Ovary (tissue), 9 donors: Measurements from ENCODE around the gene CBX8. TPM values are rescaled to one million over a fixed set of nuclear protein-coding genes. Genes with fewer than 3 reads are reported as not detected.

Source experiments
- DNase-seq, 5 donors: peaks; one replicate each; pipeline ENCODE4 v3.0.0-alpha.2; 2019 to 2020
- H3K27ac ChIP-seq, 2 donors: fragments of 200-600 bp; one replicate each; pipeline versions ENCODE4 v1.5.1 to v1.8.0; 2019 to 2022
- H3K27me3 ChIP-seq: fragments of 200-600 bp; one replicate; pipeline ENCODE4 v1.8.0; 2022
- H3K36me3 ChIP-seq: fragments of 200-600 bp; sonication (generic); one replicate; pipeline ENCODE4 v1.5.1; 2019
- H3K4me1 ChIP-seq: one replicate; pipeline ENCODE4 v1.8.1; 2013; ENCODE audit warnings: mild to moderate bottlenecking, moderate library complexity; ENCODE audit not compliant: insufficient read depth
- H3K4me3 ChIP-seq: fragments of 200-600 bp; sonication (generic); one replicate; pipeline ENCODE4 v1.5.1; 2017
- H3K9me3 ChIP-seq, 2 donors: fragments of 200-600 bp in 1 of 2; sonication (generic) in 1 of 2; one replicate each; pipeline versions ENCODE4 v1.5.1 to v1.8.1; 2013 to 2019; ENCODE audit warnings: mild to moderate bottlenecking in 1 of 2, moderate library complexity in 1 of 2
- EP300 ChIP-seq: sonication (generic); formaldehyde crosslinking; IDR thresholded peaks from one replicate; pipeline ENCODE4 v1.6.1; 2017; ENCODE audit warnings: antibody characterized with exemption
- POLR2A ChIP-seq: fragments of 450-650 bp; IDR thresholded peaks from one replicate; pipeline ENCODE4 v1.6.1; 2017; ENCODE audit warnings: antibody characterized with exemption, mild to moderate bottlenecking, moderate library complexity
- WGBS, 3 donors: extraction: QIAGEN DNeasy Blood & Tissue Kit in 1 of 3; methylation state at CpG; one replicate each; pipeline versions ENCODE4 v1.1.5 to v1.1.7; 2013 to 2017; 5-methylcytosine and 5-hydroxymethylcytosine counted together
- intact Hi-C, 4 donors: fragments of 100-400 bp; cut with DNase I; formaldehyde crosslinking; loops; one replicate each; pipeline versions ENCODE4 v1.11.0 to v1.15.1; 2022 to 2023
- polyA plus RNA-seq, 2 donors: library from polyadenylated mRNA; stranded (reverse); fragments of 200-250 nt in 1 of 2; fragments of 350-450 nt in 1 of 2; fragmentation: Illumina TruSeq in 1 of 2; extraction: RNeasy Lipid Tissue Mini Kit (QIAGEN cat#74804) in 1 of 2; gene quantifications; one replicate each; pipeline ENCODE4 v1.2.3, GENCODE V29; 2013 to 2014
- total RNA-seq, 7 donors: library from RNA; depleted of rRNA in 2 of 7; stranded (reverse); fragments of >200 nt in 2 of 7; fragmentation: NEBNext Ultra II Directional in 3 of 7; extraction: Animal tissue kit (Norgen Biotek cat#: 25700) in 3 of 7; gene quantifications; one replicate each; pipeline versions ENCODE4 v1.1.0 to v1.2.4, GENCODE V29; 2016 to 2023
- TF ChIP-seq, protein P1 (sequence below), 3 donors: fragments of 450-650 bp in 2 of 3; fragments of 200-600 bp in 1 of 3; IDR thresholded peaks; one replicate each; pipeline versions ENCODE4 v1.5.1 to v1.8.0; 2016 to 2022; ENCODE audit warnings: antibody characterized with exemption in 3 of 3, mild to moderate bottlenecking in 1 of 3
- donor health status: DM: no; HTN: no; CAD: no; lungs with moderate emphysema.
- donor health status: DM: no; HTN: no; CAD: no.
- donor health status: Bipolar disorder and iron deficiency.
- donor health status: DM: yes; HTN: yes; CAD: no.
- donor health status: DM: no; HTN: no; CAD: no.
- donor health status: DM: yes; HTN: yes; CAD: no.

The CBX8 gene
- total and polyA plus RNA-seq, 9 donors: 0.60 to 7.0 (median 3.2) TPM

DNA sequence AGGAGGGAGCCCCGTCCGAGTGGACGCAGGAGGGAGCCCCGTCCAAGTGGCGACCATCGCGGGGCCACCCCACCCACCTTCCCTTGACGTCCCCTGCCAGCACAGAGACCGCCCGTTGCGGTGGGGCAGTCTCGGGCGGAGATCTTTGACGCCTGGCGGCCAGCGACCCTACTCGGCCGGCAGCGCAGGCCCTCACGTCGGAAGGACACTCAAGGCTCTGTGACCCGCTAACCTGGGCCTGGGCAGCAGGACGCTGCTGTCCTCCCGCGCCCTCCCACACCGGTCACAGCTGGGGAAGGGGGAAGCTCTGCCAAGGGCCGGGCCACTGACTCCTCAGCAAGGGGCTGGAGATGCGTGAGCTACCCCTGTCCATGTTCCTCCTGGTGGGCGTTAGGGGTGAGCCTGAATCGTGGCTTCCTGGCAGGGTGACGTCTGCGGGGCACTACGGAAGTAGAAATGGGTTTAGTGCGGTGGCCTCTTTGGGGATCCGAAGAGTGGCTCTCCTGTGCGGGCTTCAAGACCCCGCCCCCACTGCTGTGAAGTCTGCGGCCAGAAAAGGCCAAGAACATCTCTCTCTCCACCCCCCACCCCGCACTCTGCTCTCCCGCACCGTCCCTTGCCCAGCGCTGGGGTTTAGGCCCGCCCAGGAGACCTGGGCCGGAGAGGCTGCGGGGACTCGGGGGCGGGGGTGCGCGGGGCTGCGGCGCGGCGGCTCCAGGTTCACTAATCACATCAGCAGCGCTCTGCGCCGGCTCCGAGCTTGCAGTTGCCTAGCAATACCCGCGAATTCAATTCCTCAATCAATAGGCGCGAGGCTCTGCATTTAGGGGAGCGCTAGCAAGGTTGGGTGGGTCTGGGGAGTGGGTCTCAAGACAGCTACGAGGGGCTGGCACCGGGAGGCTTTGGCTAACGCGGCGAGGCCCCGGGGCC is 5.8 kb downstream of the CBX8 start:
- Histone ChIP-seq H3K4me1 (peaks cover 8% of the 10 kb centered on the region), H3K27me3 (peaks cover 15% of the 10 kb centered on the region)

DNA sequence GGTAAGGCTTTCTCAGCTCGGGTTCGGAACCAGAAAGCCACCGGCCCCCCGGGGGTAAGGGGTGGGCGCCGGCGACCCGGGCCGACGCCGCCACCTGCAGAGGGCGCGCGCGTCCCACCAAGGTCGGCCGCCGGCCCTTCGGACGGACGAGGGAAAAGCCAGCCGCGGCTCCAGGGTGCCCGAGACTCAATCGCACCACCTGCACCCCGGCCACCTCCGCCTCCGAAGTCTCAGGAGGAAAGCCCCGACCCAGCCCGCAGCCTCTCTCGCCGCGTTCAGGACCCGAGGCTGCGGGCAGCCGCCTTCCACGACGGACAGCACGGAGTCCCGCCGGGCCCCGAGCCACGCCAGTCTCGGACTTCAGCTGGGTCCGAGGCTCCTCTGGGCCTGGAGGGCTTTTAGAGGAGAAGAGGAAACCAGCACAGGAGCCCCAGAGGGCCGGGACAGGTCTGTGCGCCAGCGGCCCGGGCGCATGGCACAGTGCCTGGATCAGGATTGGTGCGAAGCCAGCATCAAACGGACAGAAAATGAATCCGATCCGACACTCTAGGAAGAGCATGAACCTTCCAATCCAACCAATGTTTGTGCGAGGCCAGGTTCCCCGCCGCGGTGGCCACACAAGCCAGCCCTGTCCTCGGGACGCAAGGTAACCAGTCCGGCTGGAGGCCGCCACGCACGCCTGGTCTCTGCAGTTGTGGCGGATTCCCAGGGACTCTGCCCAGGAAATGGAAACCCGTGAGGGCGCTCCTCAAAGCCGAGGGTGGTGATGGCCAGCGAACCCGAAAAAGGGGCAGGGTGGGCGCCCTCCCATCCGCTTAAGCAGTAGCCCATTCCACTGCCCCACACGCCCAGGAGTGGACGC is 6.7 kb downstream of the CBX8 start:
- Histone ChIP-seq H3K9me3 (no peaks in the 10 kb centered on the region), H3K27me3 (peaks cover 15% of the 10 kb centered on the region), H3K4me1 (peaks cover 6% of the 10 kb centered on the region), H3K36me3 (no peaks in the 10 kb centered on the region), H3K4me3 (no peak overlapping the region), H3K27ac (no peak overlapping the region)
- DNase-seq: peak in 4 of 5 donors; percentile 59 to 75 (median 66)
- TF ChIP-seq, protein P1, sequence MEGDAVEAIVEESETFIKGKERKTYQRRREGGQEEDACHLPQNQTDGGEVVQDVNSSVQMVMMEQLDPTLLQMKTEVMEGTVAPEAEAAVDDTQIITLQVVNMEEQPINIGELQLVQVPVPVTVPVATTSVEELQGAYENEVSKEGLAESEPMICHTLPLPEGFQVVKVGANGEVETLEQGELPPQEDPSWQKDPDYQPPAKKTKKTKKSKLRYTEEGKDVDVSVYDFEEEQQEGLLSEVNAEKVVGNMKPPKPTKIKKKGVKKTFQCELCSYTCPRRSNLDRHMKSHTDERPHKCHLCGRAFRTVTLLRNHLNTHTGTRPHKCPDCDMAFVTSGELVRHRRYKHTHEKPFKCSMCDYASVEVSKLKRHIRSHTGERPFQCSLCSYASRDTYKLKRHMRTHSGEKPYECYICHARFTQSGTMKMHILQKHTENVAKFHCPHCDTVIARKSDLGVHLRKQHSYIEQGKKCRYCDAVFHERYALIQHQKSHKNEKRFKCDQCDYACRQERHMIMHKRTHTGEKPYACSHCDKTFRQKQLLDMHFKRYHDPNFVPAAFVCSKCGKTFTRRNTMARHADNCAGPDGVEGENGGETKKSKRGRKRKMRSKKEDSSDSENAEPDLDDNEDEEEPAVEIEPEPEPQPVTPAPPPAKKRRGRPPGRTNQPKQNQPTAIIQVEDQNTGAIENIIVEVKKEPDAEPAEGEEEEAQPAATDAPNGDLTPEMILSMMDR (IDR thresholded peaks at IDR 0.05): peak; percentile 45 to 75 (median 65)
- TF ChIP-seq POLR2A (no peak), EP300 (no peak)
- intact Hi-C loops: loop anchor here in 3 of 4 donors (2.0 to 10.0 kb wide), 5 partner anchors 55 to 203 kb away; no protein-coding TSS in a partner anchor
- WGBS, 3 donors: 4 to 5% (median 4%) methylated on average over 54 to 74 of the region's 74 CpGs

More for the DNA sequence above, 5.8 kb downstream of the CBX8 start:
- intact Hi-C loops: loop anchor here in 2 of 4 donors (2.0 to 10.0 kb wide), 3 partner anchors 54 to 201 kb away; no protein-coding TSS in a partner anchor
- no peaks in the 10 kb centered on the region for H3K36me3 ChIP-seq
- H3K27ac ChIP-seq: no peak overlapping the region
- 3 to 5% (median 4%) methylated on average over 53 to 68 of the region's 68 CpGs for WGBS, 3 donors
- DNase-seq: peak in 2 of 5 donors; percentile 33 to 37
- no peak overlapping the region for H3K4me3 ChIP-seq
- no peak for TF ChIP-seq EP300
- no peak for TF ChIP-seq POLR2A
- TF ChIP-seq, protein P1 (IDR thresholded peaks at IDR 0.05): no peak
- no peaks in the 10 kb centered on the region for H3K9me3 ChIP-seq

DNA sequence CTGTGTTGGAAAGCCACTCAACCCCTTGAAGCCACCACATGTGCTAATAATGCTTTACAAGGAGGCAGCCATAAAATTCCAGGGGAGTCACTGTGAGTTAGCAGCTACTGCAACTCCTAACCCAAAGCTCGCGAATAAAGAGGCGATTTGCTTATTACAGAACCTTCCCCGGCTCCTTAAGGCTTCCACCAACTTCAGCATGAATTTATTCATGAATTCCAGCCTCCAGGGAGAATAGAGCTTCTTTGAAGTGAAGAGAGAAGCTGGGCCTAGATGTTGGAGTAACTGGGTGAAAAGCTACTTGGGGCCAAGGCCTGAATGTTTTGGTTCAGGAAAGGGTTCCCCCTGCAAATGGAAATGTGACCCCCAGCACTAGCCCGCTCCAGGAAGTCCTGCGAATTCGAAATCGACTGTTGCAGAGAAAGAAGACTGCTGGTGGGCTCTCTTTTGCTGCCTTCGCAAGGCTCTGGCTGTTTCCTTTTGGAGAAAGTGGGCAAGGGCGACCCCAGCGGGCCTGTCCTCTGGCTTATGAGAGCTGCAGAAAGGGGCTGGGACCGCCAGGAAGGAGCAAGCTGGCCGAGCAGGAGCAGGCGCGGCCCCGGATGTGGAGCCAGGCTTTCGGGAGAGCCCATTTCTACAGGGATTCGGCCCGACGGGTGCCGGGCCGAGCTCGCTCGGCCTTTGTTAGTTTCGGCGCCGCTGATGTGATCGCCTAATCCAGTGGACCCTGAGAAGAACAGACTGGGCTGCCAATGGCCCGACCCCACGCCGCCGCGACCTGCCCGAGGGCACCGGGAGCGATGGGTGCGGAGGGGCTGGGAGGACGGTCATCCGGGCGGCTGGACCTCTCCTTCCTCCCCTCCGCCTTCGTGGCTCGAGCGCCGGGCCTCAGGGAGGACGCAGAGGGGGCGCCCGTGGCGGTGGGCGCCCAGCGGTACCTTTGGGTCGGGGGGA is 7.6 kb downstream of the CBX8 start:
- TF ChIP-seq POLR2A (no peak), EP300 (no peak)
- TF ChIP-seq, protein P1 (IDR thresholded peaks at IDR 0.05): no peak
- WGBS, 3 donors: 23 to 26% (median 25%) methylated on average over 42 to 52 of the region's 52 CpGs
- Histone ChIP-seq H3K9me3 (no peaks in the 10 kb centered on the region), H3K4me1 (peaks cover 6% of the 10 kb centered on the region), H3K27ac (no peak overlapping the region), H3K4me3 (no peak overlapping the region), H3K27me3 (peaks cover 15% of the 10 kb centered on the region), H3K36me3 (no peaks in the 10 kb centered on the region)
- intact Hi-C loops: loop anchor here in 1 of 4 donors (2.0 to 10.0 kb wide), 2 partner anchors 126 to 204 kb away; no protein-coding TSS in a partner anchor
- peak in 1 of 5 donors; percentile 27 for DNase-seq
